H1 (cell line): ENCODE results near the gene IL1RAP.

ENCODE experiments used
- CREB1 ChIP-seq: IDR thresholded peaks from 2 replicates; pipeline ENCODE4 v1.6.1; 2012; ENCODE audit warnings: inconsistent platforms
- CTCF ChIP-seq, 3 experiments: IDR thresholded peaks; 1 replicate in 2 of 3; 2 replicates in 1 of 3; pipeline versions ENCODE4 v1.5.1 to v1.6.1; 2011; ENCODE audit warnings: low read length in 3 of 3, mild to moderate bottlenecking in 3 of 3, inconsistent platforms in 2 of 3, low read depth in 1 of 3, moderate library complexity in 1 of 3; ENCODE audit not compliant: insufficient read depth in 1 of 3; ENCODE audit errors: control extremely low read depth in 1 of 3
- EGR1 ChIP-seq: IDR thresholded peaks from 2 replicates; pipeline ENCODE4 v1.6.1; 2011; ENCODE audit warnings: low read depth, low read length, borderline replicate concordance
- EP300 ChIP-seq, 2 experiments: IDR thresholded peaks; 1 replicate in 1 of 2; 2 replicates in 1 of 2; pipeline ENCODE4 v1.6.1; 2011 to 2012; ENCODE audit warnings: low read depth in 2 of 2, low read length in 2 of 2, mild to moderate bottlenecking in 2 of 2, borderline replicate concordance in 1 of 2, inconsistent platforms in 1 of 2, moderate library complexity in 1 of 2
- HDAC6 ChIP-seq: IDR thresholded peaks from one replicate; pipeline ENCODE4 v1.7.1; 2012; ENCODE audit warnings: low read depth, mild to moderate bottlenecking, inconsistent platforms, low read length, moderate library complexity
- POLR2A ChIP-seq, 2 experiments: IDR thresholded peaks; 1 replicate in 1 of 2; 2 replicates in 1 of 2; pipeline ENCODE4 v1.6.1; 2011; ENCODE audit warnings: low read depth in 2 of 2, low read length in 2 of 2, mild to moderate bottlenecking in 2 of 2; ENCODE audit errors: control extremely low read depth in 1 of 2
- RAD21 ChIP-seq, 2 experiments: IDR thresholded peaks in 1 of 2; conservative IDR thresholded peaks in 1 of 2; 2 replicates each; pipeline ENCODE4 v1.6.1; 2011; ENCODE audit warnings: low read depth in 2 of 2, low read length in 2 of 2, improper control_type of control experiment in 1 of 2, inconsistent platforms in 1 of 2, mild to moderate bottlenecking in 1 of 2, moderate library complexity in 1 of 2
- SIN3A ChIP-seq, 2 experiments: IDR thresholded peaks in 1 of 2; conservative IDR thresholded peaks in 1 of 2; 2 replicates each; pipeline ENCODE4 v1.6.1; 2011 to 2012; ENCODE audit warnings: low read length in 2 of 2, improper control_type of control experiment in 1 of 2, low read depth in 1 of 2, mild to moderate bottlenecking in 1 of 2
- TBP ChIP-seq: IDR thresholded peaks from 2 replicates; pipeline ENCODE4 v1.6.1; 2011; ENCODE audit warnings: low read depth, low read length, improper control_type of control experiment
- TEAD4 ChIP-seq: IDR thresholded peaks from 2 replicates; pipeline ENCODE4 v1.6.1; 2012; ENCODE audit warnings: low read depth, low read length, inconsistent platforms, mixed read lengths
- USF2 ChIP-seq: IDR thresholded peaks from 2 replicates; pipeline ENCODE4 v1.6.1; 2011; ENCODE audit warnings: low read length, improper control_type of control experiment
- TF ChIP-seq, protein P1 (sequence below): IDR thresholded peaks from 2 replicates; pipeline ENCODE4 v1.6.1; 2012; ENCODE audit warnings: inconsistent platforms

DNA sequence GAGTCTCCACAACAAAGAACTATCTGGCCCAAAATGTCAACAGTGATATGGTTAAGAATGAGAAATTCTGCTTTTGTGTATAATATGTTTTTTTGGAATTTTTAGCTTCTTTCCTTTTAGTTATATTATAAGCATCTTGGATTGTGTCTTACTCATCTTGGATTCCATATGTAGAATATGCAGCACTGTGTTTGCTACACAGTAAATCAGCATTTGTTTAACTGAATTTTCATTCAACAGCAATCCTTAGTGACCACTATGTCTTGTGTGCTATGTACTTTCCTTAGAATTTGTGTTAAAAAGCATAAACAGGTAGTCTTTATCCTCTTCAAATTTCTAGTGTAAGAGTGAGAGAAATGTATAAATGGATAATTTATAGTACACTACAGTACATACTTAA is 46.0 kb upstream of the IL1RAP start:
- TF ChIP-seq, protein P1, sequence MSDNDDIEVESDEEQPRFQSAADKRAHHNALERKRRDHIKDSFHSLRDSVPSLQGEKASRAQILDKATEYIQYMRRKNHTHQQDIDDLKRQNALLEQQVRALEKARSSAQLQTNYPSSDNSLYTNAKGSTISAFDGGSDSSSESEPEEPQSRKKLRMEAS = no peak
- TF ChIP-seq CREB1 = no peak
- no peak for TF ChIP-seq CTCF (IDR thresholded peaks at IDR 0.05; ENCODE audit: control extremely low read depth in 1 of 3, insufficient read depth in 1 of 3, low read depth in 1 of 3, low read length in 3 of 3)
- TF ChIP-seq HDAC6 = no peak
- no peak for TF ChIP-seq RAD21 (IDR thresholded peaks at IDR 0.05 in 1 of 2, conservative IDR thresholded peaks at IDR 0.05 in 1 of 2; ENCODE audit: low read depth in 2 of 2, low read length in 2 of 2)
- TF ChIP-seq TBP = no peak
- no peak for TF ChIP-seq EP300 (IDR thresholded peaks at IDR 0.05; ENCODE audit: borderline replicate concordance in 1 of 2, low read depth in 2 of 2, low read length in 2 of 2)
- no peak for TF ChIP-seq POLR2A (IDR thresholded peaks at IDR 0.05; ENCODE audit: control extremely low read depth in 1 of 2, low read depth in 2 of 2, low read length in 2 of 2)
- TF ChIP-seq USF2 = no peak
- TF ChIP-seq SIN3A (conservative IDR thresholded peaks at IDR 0.05 in 1 of 2, IDR thresholded peaks at IDR 0.05 in 1 of 2; ENCODE audit: low read depth in 1 of 2, low read length in 2 of 2) = no peak
- TF ChIP-seq EGR1 = no peak
- no peak for TF ChIP-seq TEAD4
